ENCODE results near the gene TTC39A.
"Not testable (repeated sequence)": the region's sequence is repeated elsewhere in the genome, so short reads cannot be mapped to it uniquely, and the experiment has no call there.

The TTC39A gene

GRCh38 chr1:51268634-51269033 lies 61.7 kb downstream of the TTC39A start:
- DNase-seq (ENCODE audit: low read depth in 2 of 2, low spot score in 1 of 2), result no peak

- DNase-seq (ENCODE audit: low read depth in 2 of 2, low spot score in 1 of 2), result no peak
Measured at GRCh38 chr1:51266791-51267190, 63.6 kb downstream of the TTC39A start.

GRCh38 chr1:51266181-51266580 lies 64.2 kb downstream of the TTC39A start:
- no peak for DNase-seq (ENCODE audit: low read depth in 2 of 2, low spot score in 1 of 2)

- no peak for DNase-seq (ENCODE audit: low read depth in 2 of 2, low spot score in 1 of 2)
Measured at GRCh38 chr1:51265618-51266017, 64.7 kb downstream of the TTC39A start.

GRCh38 chr1:51264451-51264850 lies 65.9 kb downstream of the TTC39A start:
- no peak for DNase-seq (ENCODE audit: low read depth in 2 of 2, low spot score in 1 of 2)

GRCh38 chr1:51263147-51263877 lies 67.0 kb downstream of the TTC39A start:
- DNase-seq (ENCODE audit: low read depth in 2 of 2, low spot score in 1 of 2), result no peak

- no peak for DNase-seq (ENCODE audit: low read depth in 2 of 2, low spot score in 1 of 2)
Measured at GRCh38 chr1:51255331-51255730, 75.0 kb downstream of the TTC39A start.

GRCh38 chr1:51253691-51254090 lies 76.7 kb downstream of the TTC39A start:
- no peak for DNase-seq (ENCODE audit: low read depth in 2 of 2, low spot score in 1 of 2)

- DNase-seq (ENCODE audit: low read depth in 2 of 2, low spot score in 1 of 2), result no peak
Measured at GRCh38 chr1:51252366-51252765, 78.0 kb downstream of the TTC39A start.

GRCh38 chr1:51251165-51251564 lies 79.2 kb downstream of the TTC39A start:
- DNase-seq (ENCODE audit: low read depth in 2 of 2, low spot score in 1 of 2), result not testable (repeated sequence)

GRCh38 chr1:51250729-51251128 lies 79.6 kb downstream of the TTC39A start:
- DNase-seq (ENCODE audit: low read depth in 2 of 2, low spot score in 1 of 2), result not testable (repeated sequence)

GRCh38 chr1:51249445-51249844 lies 80.9 kb downstream of the TTC39A start:
- DNase-seq (ENCODE audit: low read depth in 2 of 2, low spot score in 1 of 2), result no peak

- DNase-seq (ENCODE audit: low read depth in 2 of 2, low spot score in 1 of 2), result no peak
Measured at GRCh38 chr1:51247499-51247898, 82.9 kb downstream of the TTC39A start.

GRCh38 chr1:51247022-51247421 lies 83.3 kb downstream of the TTC39A start:
- DNase-seq (ENCODE audit: low read depth in 2 of 2, low spot score in 1 of 2), result no peak

GRCh38 chr1:51242546-51242945 lies 87.8 kb downstream of the TTC39A start:
- no peak for DNase-seq (ENCODE audit: low read depth in 2 of 2, low spot score in 1 of 2)

- DNase-seq (ENCODE audit: low read depth in 2 of 2, low spot score in 1 of 2), result no peak
Measured at GRCh38 chr1:51241119-51241518, 89.2 kb downstream of the TTC39A start.

- no peak for DNase-seq (ENCODE audit: low read depth in 2 of 2, low spot score in 1 of 2)
Measured at GRCh38 chr1:51240084-51240483, 90.3 kb downstream of the TTC39A start.

- no peak for DNase-seq (ENCODE audit: low read depth in 2 of 2, low spot score in 1 of 2)
Measured at GRCh38 chr1:51238034-51238403, 92.3 kb downstream of the TTC39A start.

- no peak for DNase-seq (ENCODE audit: low read depth in 2 of 2, low spot score in 1 of 2)
Measured at GRCh38 chr1:51237351-51238033, 92.9 kb downstream of the TTC39A start.
